Uterus (tissue), 4 donors: ENCODE data around the gene TUBA3C. TPM values are rescaled to one million over a fixed set of nuclear protein-coding genes. Genes with fewer than 3 reads are reported as not detected.

Experiments
- DNase-seq, 2 donors: peaks; one replicate each; pipeline ENCODE4 v3.0.0-alpha.2; 2019 to 2020
- H3K27ac ChIP-seq, 2 donors: fragments of 200-600 bp; sonication (generic); 1 replicate in 1 of 2; 2 replicates in 1 of 2; pipeline ENCODE4 v1.5.1; 2016 to 2018
- H3K27me3 ChIP-seq, 2 donors: fragments of 200-600 bp; sonication (generic); one replicate each; pipeline ENCODE4 v1.5.1; 2018 to 2019; ENCODE audit warnings: control low read depth in 1 of 2
- H3K36me3 ChIP-seq, 2 donors: fragments of 200-600 bp; sonication (generic); one replicate each; pipeline ENCODE4 v1.5.1; 2019; ENCODE audit warnings: control low read depth in 1 of 2
- H3K4me1 ChIP-seq, 2 donors: fragments of 200-600 bp; sonication (generic); one replicate each; pipeline ENCODE4 v1.5.1; 2018 to 2019; ENCODE audit warnings: control low read depth in 1 of 2
- H3K4me3 ChIP-seq, 2 donors: fragments of 200-600 bp; sonication (generic); 1 replicate in 1 of 2; 2 replicates in 1 of 2; pipeline ENCODE4 v1.5.1; 2018 to 2019; ENCODE audit warnings: mild to moderate bottlenecking in 1 of 2
- H3K9me3 ChIP-seq, 2 donors: fragments of 200-600 bp; sonication (generic); one replicate each; pipeline ENCODE4 v1.5.1; 2019; ENCODE audit warnings: control low read depth in 1 of 2
- POLR2A ChIP-seq, 2 donors: fragments of 450-650 bp; IDR thresholded peaks; one replicate each; pipeline ENCODE4 v1.6.1; 2016; ENCODE audit warnings: antibody characterized with exemption in 2 of 2, mild to moderate bottlenecking in 1 of 2, moderate library complexity in 1 of 2
- intact Hi-C: fragments of 100-400 bp; cut with DNase I; formaldehyde crosslinking; loops from one replicate; pipeline ENCODE4 v1.15.1; 2023; ENCODE audit warnings: low total_unique reads
- total RNA-seq, 4 donors: library from RNA; depleted of rRNA in 3 of 4; stranded (reverse); fragments of >200 nt in 3 of 4; gene quantifications; one replicate each; pipeline versions ENCODE4 v1.1.0 to v1.2.4, GENCODE V29; 2014 to 2023
- TF ChIP-seq, protein P1 (sequence below), 4 experiments: fragments of 200-600 bp in 2 of 4; fragments of 450-650 bp in 2 of 4; sonication (generic) in 2 of 4; IDR thresholded peaks; one replicate each; pipeline ENCODE4 v1.5.1; 2016 to 2019; ENCODE audit warnings: antibody characterized with exemption in 4 of 4, mild to moderate bottlenecking in 2 of 4, moderate library complexity in 1 of 4
- donor health status: DM: yes; HTN: yes; CAD: no.

The TUBA3C gene
- total RNA-seq, 4 donors from 2014 or later, result not detected

DNA sequence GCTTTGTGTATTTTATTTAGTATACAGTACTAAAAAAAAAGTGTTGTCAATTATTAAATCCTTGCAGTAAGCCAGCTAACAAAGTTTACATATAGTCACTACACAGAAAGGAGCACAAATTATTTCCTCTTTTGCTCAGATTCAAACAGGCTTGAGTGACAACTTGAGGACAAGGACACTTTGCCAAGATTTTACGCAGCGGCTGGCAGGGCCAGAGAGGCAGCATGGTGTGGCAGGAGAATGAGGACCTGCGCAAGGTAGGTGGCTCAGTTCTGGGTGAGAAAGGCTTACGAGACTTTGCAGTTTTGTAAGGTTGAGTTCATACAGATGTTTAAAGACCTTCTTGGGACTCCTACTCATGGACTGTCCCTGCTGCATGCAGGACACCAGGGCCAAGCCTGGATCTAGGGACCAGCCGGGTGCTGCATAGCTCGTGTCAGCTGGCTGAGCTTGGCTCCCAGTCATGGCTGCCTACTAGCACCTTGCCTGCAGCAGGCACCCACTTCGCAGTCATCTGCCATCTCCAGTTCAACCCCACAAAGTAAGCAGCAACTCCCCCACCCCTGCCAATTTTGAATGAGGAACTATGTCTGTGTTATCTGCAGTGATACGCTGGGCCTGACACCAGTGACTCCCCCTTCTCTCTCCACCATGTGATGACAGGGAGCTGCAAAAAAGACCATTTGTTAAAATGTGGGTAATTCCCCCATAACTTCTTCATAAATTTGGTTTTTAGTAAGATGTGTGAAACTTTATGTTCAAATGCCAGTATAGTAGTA lies 3.7 kb upstream of the TUBA3C start:
- Histone ChIP-seq H3K27me3 (no peaks in the 10 kb centered on the region), H3K4me3 (no peak overlapping the region), H3K27ac (no peak overlapping the region), H3K9me3 (no peaks in the 10 kb centered on the region), H3K4me1 (no peaks in the 10 kb centered on the region), H3K36me3 (no peaks in the 10 kb centered on the region)
- TF ChIP-seq POLR2A (IDR thresholded peaks at IDR 0.05), result no peak
- TF ChIP-seq, protein P1, sequence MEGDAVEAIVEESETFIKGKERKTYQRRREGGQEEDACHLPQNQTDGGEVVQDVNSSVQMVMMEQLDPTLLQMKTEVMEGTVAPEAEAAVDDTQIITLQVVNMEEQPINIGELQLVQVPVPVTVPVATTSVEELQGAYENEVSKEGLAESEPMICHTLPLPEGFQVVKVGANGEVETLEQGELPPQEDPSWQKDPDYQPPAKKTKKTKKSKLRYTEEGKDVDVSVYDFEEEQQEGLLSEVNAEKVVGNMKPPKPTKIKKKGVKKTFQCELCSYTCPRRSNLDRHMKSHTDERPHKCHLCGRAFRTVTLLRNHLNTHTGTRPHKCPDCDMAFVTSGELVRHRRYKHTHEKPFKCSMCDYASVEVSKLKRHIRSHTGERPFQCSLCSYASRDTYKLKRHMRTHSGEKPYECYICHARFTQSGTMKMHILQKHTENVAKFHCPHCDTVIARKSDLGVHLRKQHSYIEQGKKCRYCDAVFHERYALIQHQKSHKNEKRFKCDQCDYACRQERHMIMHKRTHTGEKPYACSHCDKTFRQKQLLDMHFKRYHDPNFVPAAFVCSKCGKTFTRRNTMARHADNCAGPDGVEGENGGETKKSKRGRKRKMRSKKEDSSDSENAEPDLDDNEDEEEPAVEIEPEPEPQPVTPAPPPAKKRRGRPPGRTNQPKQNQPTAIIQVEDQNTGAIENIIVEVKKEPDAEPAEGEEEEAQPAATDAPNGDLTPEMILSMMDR (IDR thresholded peaks at IDR 0.05), result no peak
- intact Hi-C loops, result no loop called here
- no peak for DNase-seq

DNA sequence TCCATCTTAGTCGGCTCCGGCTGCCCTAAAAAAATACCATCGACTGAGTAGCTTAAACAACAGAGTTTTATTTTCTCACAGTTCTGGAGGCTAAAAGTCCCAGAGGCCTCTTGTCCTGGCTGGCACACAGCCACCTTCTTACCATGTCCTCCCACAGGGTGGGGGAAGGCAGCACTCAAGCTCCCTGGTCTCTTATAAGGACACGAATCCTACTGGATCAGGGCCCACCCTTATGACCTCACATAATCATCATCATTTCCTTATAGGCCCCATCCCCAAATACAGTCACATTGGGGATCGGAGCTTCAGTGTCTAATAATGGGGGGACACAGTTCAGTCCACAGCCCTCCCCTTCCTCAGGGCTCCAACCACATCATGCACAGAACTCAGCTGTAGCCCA lies 2.6 kb upstream of the TUBA3C start:
- Histone ChIP-seq H3K4me1 (no peaks in the 10 kb centered on the region), H3K9me3 (no peaks in the 10 kb centered on the region), H3K27ac (no peak overlapping the region), H3K27me3 (no peaks in the 10 kb centered on the region), H3K36me3 (no peaks in the 10 kb centered on the region), H3K4me3 (no peak overlapping the region)
- no peak for DNase-seq
- TF ChIP-seq POLR2A (IDR thresholded peaks at IDR 0.05), result no peak
- TF ChIP-seq, protein P1 (IDR thresholded peaks at IDR 0.05), result no peak
- intact Hi-C loops, result no loop called here

DNA sequence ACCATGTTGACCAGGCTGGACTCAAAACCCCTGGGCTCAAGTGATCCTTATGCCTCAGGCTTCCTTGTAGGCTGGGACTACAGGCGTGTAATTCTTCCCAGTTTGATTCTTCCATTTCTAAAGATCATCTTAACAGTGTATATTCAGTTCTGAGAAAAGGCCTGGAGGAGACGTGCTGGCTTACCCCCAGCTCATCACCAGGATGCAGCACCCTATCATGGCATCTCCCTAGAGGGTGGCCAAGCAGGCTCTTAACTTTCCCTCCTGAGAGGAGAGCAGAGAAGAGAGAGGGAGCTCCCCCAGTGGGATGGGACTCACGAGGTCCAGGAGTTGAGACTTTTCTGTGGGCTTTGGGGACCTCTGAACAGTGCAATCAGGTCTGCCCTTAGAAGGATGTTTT lies 2.1 kb upstream of the TUBA3C start:
- DNase-seq, result no peak
- Histone ChIP-seq H3K36me3 (no peaks in the 10 kb centered on the region), H3K4me3 (no peak overlapping the region), H3K27me3 (no peaks in the 10 kb centered on the region), H3K27ac (no peak overlapping the region), H3K9me3 (no peaks in the 10 kb centered on the region), H3K4me1 (no peaks in the 10 kb centered on the region)
- no peak for TF ChIP-seq POLR2A (IDR thresholded peaks at IDR 0.05)
- TF ChIP-seq, protein P1 (IDR thresholded peaks at IDR 0.05), result no peak
- intact Hi-C loops, result no loop called here

DNA sequence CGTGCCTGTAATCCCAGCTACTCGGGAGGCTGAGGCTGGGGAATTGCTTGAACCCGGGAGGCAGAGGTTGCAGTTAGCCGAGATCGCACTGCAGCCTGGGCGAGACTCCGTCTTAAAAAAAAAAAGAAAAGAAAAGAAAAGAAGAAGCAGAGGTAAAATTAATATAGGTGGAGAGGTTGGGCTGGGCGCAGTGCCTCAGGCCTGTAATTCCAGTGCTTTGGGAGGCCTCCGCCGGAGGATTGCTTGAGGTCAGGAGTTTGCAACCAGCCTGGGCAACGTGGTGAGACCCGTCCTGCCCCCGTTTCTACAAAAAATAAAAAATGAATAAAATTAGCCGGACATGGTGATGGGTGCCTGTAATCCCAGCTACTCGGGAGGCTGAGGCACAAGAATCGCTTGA lies 912 bp upstream of the TUBA3C start:
- intact Hi-C loops, result no loop called here
- Histone ChIP-seq H3K9me3 (no peaks in the 10 kb centered on the region), H3K4me1 (no peaks in the 10 kb centered on the region), H3K27ac (no peak overlapping the region), H3K36me3 (no peaks in the 10 kb centered on the region), H3K27me3 (no peaks in the 10 kb centered on the region), H3K4me3 (no peak overlapping the region)
- DNase-seq, result no peak
- no peak for TF ChIP-seq POLR2A (IDR thresholded peaks at IDR 0.05)
- TF ChIP-seq, protein P1 (IDR thresholded peaks at IDR 0.05), result no peak

DNA sequence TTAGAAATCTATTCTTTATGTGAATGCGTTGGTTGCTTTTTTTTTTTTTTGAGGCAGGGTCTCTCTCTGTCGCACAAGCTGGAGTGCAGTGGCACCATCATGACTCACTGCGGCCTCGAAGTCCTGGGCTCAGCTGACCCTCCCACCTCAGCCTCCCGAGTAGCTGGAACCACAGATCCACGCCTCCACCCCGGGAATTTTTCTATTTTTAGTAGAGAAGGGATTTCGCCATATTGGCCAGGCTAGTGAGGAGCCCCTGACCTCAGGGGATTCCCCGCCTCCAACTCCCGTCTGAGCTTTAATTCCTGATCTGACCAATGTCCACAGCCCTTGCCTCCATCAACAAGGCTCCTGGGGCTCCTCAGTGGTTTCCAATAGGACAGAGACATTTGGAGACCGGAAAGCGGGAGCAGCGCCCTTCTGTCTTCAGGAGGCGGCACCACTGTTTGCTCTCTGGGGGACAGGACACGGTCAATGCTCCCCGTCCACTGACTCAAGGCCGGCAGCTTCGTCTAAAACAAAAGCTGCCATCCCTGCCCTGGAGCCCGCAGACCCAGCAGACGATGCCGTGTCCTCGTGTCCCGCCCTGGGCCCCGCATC lies 503 bp downstream of the TUBA3C start:
- no peaks in the 10 kb centered on the region for H3K27me3 ChIP-seq
- H3K4me3 ChIP-seq, result no peak overlapping the region
- H3K9me3 ChIP-seq, result no peaks in the 10 kb centered on the region
- no peaks in the 10 kb centered on the region for H3K36me3 ChIP-seq
- no peaks in the 10 kb centered on the region for H3K4me1 ChIP-seq
- DNase-seq, result no peak
- no peak for TF ChIP-seq POLR2A (IDR thresholded peaks at IDR 0.05)
- TF ChIP-seq, protein P1 (IDR thresholded peaks at IDR 0.05), result no peak
- no peak overlapping the region for H3K27ac ChIP-seq
- intact Hi-C loops, result no loop called here
